ENCODE data around the gene GNLY.

The GNLY gene

DNA sequence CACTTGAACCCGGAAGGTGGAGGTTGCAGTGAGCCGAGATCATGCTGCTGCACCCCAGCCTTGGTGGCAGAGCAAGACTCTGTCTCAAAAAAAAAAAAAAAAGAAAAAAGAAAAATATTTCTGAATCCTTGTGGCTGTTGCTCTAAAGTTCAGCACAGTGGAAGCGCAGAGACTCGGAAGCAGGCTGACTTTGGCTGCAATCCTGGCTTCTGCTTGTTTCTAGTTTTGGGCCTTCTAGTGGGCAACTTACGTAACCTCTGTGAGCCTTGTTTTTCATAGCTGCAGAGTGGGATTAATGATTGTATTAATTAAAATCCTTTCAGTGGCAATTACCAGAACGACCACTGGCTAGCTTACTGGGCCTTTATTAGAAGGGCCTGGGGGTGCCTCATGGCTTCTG lies 28.4 kb downstream of the GNLY start:
- in situ Hi-C loops (cut with HindIII; ENCODE audit: low sequenced_read_pairs): no loop called here

DNA sequence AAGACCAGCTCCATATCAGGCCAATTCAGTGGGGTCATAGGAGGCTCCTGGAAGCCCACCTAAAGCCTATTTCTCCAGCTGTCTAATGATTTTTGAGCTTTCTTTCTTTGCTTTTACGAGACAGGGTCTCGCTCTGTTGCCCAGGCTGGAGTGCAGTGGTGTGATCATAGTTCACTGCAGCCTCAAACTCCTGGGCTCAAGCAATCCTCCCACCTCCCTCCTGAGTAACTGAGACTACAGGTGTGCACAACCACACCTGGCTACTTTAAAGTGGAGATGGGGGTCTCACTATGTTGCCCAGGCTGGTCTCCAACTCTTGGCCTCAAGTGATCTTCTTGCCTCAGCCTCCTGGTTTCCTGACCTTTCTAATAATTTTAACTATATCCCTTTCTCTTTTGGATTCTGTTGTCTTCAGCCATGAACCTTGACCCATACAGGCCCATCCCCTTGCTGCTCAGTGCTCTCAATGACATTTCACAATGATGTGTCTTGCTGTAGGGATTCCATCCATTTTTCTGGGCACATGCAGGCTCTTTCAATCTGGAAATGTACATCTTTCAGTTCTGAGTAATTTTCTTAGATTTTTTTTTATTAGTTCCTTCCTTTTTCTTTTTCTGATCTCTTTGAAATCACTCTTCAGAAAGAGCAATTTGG lies 29.7 kb downstream of the GNLY start:
- in situ Hi-C loops (cut with HindIII; ENCODE audit: low sequenced_read_pairs): no loop called here

- in situ Hi-C loops (cut with HindIII; ENCODE audit: low sequenced_read_pairs): no loop called here
Measured at GRCh38 chr2:85724731-85725181, 30.6 kb downstream of the GNLY start.

DNA sequence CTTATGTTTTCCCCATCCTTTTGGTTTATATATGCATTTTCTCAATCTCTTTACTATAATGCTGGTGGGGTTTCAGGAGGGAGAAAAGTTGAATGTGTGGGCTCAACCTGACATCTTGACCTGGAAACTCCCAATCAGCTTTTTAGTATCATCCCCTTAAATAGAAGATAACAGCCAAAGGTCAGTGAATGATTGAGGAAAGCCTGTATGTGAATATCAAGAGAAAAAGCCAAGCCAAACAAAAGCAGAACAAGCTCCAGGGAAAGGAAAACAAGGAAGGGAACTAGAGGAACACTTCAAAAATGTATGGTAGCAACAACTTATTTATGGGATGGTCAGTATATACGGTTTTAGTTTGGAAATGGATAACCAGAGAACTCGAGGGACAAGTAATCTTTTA lies 31.3 kb downstream of the GNLY start:
- in situ Hi-C loops (cut with HindIII; ENCODE audit: low sequenced_read_pairs): no loop called here

DNA sequence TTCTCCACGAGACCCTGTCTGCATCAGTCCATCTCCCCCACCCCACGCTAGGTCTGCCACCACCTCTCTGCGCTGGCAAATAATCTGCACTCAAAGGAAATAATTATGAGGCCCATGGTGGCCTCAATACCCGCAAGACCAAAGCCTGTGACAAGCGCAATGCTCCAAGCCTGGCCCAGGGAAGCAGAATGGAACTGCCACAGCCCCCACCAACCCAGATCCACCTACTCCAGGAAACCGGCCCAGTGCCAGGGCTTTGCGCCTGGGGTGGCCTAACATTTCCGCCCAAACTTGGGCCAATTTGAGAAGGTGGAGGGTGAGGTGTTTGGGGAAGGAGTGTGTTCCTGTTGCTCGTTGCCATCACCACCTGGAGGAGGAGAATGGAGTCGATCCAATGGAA lies 33.6 kb downstream of the GNLY start:
- in situ Hi-C loops (cut with HindIII; ENCODE audit: low sequenced_read_pairs): no loop called here

- in situ Hi-C loops (cut with HindIII; ENCODE audit: low sequenced_read_pairs): no loop called here
Measured at GRCh38 chr2:85728342-85728741, 34.2 kb downstream of the GNLY start.

DNA sequence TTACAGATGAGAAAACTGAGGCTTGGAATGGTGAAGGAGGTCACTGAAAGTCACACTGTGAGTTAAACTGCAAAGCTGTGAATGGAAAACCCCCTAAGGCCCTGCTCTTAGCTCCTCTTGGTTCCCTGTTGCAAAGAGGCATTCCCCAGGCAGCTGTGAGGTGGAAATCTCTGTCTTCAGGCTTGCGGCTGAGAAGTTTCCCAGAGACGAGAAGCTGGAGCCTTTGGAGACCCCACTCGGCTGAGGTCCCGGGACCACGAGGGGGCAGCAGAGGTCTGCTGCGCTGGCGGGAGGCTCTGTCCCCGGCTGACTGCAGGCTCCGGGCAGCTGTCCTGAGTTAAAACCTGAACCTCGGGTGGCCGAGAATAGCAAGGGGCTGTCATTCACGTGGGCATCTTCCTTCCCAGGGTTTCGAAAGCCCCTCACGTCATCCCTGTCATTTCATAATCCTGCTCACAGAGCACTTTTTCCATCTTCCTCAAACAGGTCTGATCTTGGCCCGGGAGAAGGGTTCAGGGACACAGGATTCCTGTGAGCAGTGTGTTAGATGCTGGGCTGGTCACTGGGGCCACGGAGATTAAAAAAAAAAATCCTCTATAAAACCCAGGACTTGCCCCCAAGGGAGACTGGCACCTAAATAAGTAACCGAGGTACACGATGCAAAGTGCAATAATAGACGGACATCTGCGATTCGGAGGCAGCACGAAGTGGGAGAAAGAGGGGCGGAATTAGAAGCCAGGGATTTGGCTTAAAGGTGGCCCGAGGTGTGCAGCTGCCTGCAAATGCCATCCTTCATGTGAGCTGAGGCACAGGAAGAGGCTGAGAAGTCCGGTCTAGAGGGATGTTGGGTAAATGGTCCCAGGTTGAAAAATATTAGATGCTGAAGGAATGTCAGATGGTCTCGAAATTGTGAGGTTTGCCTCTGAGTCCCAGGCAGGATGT lies 35.0 kb downstream of the GNLY start:
- in situ Hi-C loops (cut with HindIII; ENCODE audit: low sequenced_read_pairs): no loop called here

- in situ Hi-C loops (cut with HindIII; ENCODE audit: low sequenced_read_pairs): no loop called here
Measured at GRCh38 chr2:85729825-85730510, 35.8 kb downstream of the GNLY start.

DNA sequence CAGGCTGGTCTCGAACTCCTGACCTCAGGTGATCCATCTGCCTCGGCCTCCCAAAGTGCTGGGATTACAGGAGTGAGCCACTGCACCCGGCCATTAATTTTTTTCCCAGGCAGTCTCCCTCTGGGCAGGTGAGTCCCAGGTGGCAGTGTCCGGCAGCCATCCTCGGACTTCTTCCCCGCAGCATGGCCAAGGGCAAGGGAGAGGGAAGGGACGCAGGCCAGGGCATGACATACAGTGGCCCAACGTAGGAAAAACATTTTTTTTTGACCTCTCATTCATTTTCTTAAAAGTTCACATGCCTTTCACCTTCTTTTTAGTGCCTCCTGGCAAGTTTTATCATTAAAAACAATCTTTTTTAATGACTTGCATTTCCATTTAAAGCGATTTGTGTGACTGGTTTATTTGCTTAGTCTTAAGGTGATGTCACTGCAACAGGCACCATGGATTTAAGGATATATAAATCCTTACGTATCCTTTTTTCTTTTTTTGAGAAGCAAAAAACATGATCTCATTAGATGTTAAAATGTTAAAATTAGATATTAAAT lies 36.6 kb downstream of the GNLY start:
- in situ Hi-C loops (cut with HindIII; ENCODE audit: low sequenced_read_pairs): no loop called here

GRCh38 chr2:85731606-85732005 lies 37.4 kb downstream of the GNLY start:
- in situ Hi-C loops (cut with HindIII; ENCODE audit: low sequenced_read_pairs): no loop called here

DNA sequence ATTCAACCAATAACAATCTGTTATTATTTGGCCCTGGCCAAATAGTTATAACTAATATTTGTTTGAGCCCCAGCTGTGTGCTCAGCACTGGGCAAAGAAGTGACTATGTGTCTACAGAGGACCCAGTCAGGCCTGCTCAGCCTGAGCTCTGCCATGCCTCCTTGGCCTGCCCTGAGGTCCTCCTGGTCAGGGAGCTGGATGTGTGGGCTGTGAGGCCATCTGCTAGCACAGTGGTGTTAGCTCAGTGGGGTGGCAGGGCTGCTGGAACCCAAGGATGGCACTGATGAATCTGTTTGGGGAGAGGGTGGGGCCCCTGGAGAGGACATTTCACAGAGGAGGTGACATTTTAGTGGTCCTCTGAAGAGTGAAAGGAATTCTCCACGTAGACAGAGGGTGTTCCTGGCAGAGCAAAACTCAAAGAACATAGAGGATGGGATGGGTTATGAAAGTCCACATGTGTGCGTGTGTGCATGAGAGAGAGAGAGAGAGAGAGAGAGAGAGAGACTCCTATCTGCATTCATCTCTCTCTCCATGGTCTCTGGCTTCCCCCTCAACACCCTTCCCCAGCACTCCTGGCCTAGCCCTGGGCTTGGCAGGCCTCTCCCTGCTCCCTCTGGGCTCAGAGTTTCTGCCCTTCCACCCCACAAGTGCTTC lies 38.4 kb downstream of the GNLY start:
- in situ Hi-C loops (cut with HindIII; ENCODE audit: low sequenced_read_pairs): no loop called here

- in situ Hi-C loops (cut with HindIII; ENCODE audit: low sequenced_read_pairs): no loop called here
Measured at GRCh38 chr2:85733121-85733960, 39.2 kb downstream of the GNLY start.

- in situ Hi-C loops (cut with HindIII; ENCODE audit: low sequenced_read_pairs): no loop called here
Measured at GRCh38 chr2:85734015-85734414, 39.9 kb downstream of the GNLY start.

DNA sequence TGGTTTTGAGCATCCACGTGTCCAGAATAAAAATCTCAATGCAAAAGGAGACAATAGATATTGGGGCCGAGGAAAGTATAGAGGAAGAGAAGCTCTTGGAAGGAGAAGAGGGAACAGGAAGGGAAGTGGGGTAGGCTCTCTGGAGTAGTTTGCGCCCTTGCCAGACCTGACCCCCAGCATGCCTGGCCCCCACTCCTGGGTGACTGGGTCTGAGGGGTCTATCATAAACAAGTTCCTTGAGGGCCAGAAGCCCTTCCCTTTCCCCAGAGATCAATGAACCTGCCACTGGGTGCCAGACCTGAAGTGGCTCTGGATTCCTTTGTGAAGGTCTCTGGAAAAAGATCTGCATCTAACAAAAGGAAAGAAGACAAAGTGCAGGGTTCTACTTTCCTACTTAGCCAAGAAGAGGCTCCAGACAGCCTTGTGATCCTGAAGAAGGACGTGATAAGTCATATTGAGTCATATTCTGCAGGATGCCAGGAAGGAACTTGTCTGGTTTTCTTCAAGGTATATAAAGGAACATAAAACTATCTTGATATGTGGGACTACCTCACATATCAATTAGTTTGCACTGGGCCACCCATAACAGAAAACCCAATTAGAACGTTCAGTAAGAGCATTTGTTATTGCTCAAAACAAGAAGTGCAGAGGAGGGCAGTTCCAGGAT lies 40.9 kb downstream of the GNLY start:
- in situ Hi-C loops (cut with HindIII; ENCODE audit: low sequenced_read_pairs): no loop called here

DNA sequence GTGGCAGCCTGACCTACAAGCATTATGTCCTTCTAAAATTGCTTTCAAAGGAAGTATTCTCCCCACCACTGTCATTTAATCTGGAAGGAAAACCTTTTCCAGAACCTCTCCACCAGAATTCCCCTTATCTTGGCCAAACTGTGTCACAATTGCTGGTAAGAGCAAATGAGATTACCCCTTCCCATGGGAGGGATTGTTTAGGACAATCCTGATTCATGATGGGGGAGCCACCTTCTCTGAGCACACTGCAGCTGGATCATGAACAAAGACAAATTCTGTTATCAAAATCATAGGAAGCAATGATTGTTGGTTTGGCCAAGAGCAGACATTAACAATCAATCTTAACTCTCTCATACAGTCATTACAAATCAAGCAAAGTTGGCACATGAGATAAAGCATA lies 41.5 kb downstream of the GNLY start:
- in situ Hi-C loops (cut with HindIII; ENCODE audit: low sequenced_read_pairs): no loop called here

DNA sequence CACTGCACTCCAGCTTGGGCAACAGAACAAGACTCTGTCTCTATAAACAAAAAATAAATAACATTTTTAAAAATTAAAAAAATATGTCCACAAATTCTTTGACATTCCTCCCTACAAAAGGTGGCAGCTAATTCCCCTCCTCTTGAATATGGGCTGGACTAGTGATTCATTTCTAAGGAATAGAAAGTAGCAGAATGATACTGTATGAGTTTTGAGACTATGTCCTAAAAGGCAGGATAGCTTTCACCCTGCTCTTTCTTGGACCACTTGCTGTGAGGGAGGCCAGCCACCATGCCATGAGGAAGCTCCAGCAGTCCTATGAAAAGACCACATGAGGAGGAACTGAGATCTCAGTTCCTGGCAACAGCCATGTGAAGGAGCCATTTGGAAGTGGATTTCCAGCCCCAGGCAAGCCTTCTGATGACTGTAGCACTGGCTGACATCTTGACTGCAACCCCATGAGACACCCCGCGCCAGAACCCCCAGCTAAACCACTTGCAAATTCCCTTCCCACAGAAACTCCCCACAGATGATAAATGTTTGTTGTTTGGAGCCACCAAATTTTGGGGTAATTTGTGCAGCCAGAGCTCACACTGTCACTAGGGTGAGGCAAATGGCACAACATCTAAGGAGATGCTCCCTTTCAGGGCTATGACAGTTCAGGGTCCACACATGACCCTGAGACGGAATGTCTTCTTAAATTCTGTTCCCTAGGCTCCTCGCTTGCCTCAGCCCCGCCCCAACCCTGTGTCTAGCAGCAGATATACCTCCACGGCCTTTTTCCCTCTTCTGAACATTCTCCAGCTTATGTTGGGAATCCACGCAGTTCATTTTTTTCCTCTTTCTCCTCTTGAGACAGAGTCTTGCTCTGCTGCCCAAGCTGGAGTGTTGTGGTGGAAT lies 42.5 kb downstream of the GNLY start:
- in situ Hi-C loops (cut with HindIII; ENCODE audit: low sequenced_read_pairs): no loop called here

DNA sequence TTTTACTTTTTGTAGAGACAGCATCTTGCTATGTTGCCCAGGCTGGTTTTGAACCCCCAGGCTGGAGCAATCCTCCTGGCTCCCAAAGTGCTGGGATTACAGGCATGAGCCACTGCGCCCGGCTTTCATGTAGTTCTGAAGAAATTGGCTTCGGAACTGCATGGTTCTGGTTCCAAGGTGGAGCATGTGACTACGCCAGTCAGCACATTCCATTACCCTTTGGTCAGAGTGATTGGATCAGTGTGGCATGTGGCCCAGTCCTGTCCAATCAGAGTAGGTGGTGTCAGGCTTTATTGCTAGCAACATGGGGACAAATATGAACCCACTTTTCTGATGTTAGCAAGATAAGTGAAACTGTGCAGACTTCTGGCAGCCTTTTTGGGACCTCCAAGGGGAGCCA lies 43.3 kb downstream of the GNLY start:
- in situ Hi-C loops (cut with HindIII; ENCODE audit: low sequenced_read_pairs): no loop called here

- in situ Hi-C loops (cut with HindIII; ENCODE audit: low sequenced_read_pairs): no loop called here
Measured at GRCh38 chr2:85737961-85738360, 43.8 kb downstream of the GNLY start.

Measured in endothelial cell of hepatic sinusoid (primary cell).